ENCODE results near the gene VPS37B.

Gene VPS37B

GRCh38 chr12:122860854-122861586 lies 34.9 kb downstream of the VPS37B start:
- H3K4me3 ChIP-seq (ENCODE audit: low read length): no peak overlapping the region
- no peak for TF ChIP-seq ZNF274 (IDR thresholded peaks at IDR 0.05; ENCODE audit: low read depth, low read length)

DNA sequence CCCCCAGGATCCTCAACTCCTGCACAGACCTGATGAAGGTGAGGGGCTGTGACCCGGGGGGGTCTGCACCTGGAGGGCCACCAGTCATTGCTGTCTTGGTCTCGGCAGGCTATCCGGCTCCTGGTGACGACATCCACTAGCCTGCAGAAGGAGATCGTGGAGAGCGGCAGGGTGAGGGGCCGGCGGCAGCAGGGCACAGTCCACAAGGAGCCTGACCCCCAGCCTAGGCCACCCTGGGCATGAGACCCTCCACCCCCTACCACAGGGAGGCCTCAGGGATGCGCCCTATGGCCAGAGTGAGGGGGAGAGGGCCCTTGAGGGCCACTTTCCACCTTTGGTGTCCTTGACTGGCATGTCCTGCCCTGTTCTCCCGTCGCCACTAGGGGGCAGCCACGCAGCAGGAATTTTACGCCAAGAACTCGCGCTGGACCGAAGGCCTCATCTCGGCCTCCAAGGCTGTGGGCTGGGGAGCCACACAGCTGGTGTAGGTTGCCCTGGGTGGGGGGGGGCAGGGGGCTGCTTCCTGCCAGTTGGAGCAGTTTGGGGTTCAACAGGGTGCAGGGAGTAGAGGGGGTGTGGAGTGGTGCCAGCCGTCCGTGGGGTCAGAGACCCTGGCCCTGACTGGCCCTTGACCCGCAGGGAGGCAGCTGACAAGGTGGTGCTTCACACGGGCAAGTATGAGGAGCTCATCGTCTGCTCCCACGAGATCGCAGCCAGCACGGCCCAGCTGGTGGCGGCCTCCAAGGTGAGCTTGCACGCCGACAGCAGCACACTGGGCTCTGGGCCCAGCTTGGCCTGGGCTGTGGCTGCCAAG lies 35.7 kb downstream of the VPS37B start:
- no peak for TF ChIP-seq ZNF274 (IDR thresholded peaks at IDR 0.05; ENCODE audit: low read depth, low read length)
- no peak overlapping the region for H3K4me3 ChIP-seq (ENCODE audit: low read length)

DNA sequence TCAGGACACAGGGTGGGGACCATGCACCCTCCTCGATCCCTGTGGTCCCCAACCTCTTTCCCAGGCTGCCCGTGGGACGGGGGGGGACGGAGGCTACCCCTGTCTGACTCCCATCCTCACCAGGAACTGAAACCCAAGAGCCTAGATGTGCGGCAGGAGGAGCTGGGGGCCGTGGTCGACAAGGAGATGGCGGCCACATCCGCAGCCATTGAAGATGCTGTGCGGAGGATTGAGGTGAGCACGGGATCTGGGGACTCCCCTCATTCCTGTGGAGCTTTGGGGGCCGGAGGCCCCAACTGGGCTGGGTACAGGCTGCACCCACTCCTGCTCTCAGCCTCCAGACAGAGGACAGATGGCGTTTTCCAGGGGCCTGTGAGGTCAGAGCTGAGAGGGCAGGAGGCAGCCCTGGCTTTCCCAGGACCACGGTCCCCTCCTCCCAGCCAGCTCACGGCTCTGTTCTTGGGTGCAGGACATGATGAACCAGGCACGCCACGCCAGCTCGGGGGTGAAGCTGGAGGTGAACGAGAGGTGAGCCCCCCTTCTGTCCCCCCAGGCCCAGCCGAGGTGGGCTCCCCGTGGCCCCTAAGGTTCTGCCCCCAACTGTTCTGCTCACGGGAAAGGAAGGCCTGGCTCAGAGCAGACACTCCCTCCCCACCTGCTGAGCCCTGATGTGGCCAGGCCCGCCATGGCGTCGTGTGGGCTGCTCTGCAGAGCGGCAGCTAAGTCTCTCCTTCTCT lies 36.5 kb downstream of the VPS37B start:
- TF ChIP-seq ZNF274 (IDR thresholded peaks at IDR 0.05; ENCODE audit: low read depth, low read length): no peak
- no peak overlapping the region for H3K4me3 ChIP-seq (ENCODE audit: low read length)

DNA sequence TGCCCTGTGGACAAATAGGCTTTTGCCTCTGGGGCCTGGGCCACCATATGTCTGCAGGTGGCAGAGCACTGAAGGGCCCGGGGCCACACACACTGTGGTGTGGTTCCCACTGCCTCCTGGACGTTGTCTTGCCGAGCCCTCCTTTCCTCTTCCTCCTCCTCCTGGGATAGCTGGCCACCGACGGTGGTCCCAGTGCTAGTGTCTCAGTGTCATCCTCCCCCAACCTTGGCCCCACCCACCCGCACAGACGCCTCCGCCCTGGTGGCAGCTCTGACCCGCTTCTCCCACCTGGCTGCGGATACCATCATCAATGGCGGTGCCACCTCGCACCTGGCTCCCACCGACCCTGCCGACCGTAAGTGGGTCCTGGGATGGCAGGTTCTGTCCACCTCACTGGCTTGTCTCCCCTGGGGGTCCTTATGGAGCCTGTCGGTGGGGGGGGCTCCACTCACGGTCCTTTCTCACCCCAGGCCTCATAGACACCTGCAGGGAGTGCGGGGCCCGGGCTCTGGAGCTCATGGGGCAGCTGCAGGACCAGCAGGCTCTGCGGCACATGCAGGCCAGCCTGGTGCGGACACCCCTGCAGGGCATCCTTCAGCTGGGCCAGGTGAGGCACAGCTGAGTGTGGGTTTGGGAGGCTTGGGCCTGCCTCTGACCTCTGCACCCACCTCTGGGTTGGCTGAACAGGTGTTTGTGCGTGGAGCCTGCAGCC lies 37.2 kb downstream of the VPS37B start:
- TF ChIP-seq ZNF274 (IDR thresholded peaks at IDR 0.05; ENCODE audit: low read depth, low read length): no peak
- H3K4me3 ChIP-seq (ENCODE audit: low read length): no peak overlapping the region

GRCh38 chr12:122858171-122858570 lies 37.8 kb downstream of the VPS37B start:
- TF ChIP-seq ZNF274 (IDR thresholded peaks at IDR 0.05; ENCODE audit: low read depth, low read length): no peak

GRCh38 chr12:122856999-122857671 lies 38.8 kb downstream of the VPS37B start:
- no peak overlapping the region for H3K4me3 ChIP-seq (ENCODE audit: low read length)
- TF ChIP-seq ZNF274 (IDR thresholded peaks at IDR 0.05; ENCODE audit: low read depth, low read length): no peak

More at GRCh38 chr12:122858171-122858570, 37.8 kb downstream of the VPS37B start:
- no peak overlapping the region for H3K4me3 ChIP-seq (ENCODE audit: low read length)

- H3K4me3 ChIP-seq (ENCODE audit: low read length): no peak overlapping the region
- no peak for TF ChIP-seq ZNF274 (IDR thresholded peaks at IDR 0.05; ENCODE audit: low read depth, low read length)
Measured at GRCh38 chr12:122855928-122856831, 39.7 kb downstream of the VPS37B start.

DNA sequence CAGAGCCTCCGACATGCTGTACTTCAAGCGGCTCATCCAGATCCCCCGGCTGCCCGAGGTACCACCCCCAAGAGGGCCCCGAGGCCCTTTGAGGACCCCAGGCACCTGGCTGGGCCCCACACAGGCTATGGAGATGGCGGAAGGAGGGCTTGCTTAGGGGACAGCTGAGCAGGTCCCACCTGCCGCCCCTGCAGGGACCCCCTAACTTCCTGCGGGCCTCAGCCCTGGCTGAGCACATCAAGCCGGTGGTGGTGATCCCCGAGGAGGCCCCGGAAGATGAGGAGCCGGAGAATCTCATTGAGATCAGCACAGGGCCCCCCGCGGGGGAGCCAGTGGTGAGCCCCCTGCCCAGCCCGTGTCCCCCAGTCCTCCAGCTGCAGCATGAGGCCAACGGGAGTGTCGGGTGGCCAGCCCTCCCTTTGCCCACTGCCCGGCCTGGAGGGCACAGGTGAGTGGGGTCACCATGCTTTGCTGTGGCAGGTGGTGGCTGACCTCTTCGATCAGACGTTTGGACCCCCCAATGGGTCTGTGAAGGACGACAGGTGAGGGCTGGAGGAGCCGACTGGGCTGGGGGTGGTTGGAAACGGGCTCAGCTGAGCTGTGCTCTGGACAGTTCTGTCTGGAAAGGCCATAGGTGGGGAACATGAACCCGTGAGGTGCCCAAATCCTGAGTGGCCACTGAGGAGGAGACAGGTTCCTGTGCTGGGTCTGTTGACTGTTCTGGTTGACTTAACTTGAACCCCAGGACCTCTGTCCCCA lies 40.7 kb downstream of the VPS37B start:
- TF ChIP-seq ZNF274 (IDR thresholded peaks at IDR 0.05; ENCODE audit: low read depth, low read length): no peak
- no peak overlapping the region for H3K4me3 ChIP-seq (ENCODE audit: low read length)

DNA sequence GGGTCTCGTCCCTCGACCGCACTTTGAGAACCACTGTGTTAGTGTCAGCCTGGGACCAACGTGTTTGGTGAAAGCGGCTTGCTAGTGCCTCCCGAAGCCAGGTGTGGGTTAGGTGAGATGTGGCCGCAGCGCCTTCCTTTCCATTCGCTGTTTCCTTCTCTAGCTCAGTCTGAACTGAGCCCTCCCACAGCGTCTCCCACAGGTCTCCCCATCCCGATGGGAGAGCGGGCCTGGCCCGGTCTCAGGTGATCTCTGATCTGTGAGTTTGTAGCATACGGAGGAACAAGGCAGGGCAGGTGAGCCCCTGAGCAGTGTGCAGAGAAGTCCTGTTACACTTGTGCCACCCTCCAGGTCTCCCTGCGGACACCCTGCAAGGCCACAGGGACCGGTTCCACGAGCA lies 41.4 kb downstream of the VPS37B start:
- no peak overlapping the region for H3K4me3 ChIP-seq (ENCODE audit: low read length)
- TF ChIP-seq ZNF274 (IDR thresholded peaks at IDR 0.05; ENCODE audit: low read depth, low read length): no peak

DNA sequence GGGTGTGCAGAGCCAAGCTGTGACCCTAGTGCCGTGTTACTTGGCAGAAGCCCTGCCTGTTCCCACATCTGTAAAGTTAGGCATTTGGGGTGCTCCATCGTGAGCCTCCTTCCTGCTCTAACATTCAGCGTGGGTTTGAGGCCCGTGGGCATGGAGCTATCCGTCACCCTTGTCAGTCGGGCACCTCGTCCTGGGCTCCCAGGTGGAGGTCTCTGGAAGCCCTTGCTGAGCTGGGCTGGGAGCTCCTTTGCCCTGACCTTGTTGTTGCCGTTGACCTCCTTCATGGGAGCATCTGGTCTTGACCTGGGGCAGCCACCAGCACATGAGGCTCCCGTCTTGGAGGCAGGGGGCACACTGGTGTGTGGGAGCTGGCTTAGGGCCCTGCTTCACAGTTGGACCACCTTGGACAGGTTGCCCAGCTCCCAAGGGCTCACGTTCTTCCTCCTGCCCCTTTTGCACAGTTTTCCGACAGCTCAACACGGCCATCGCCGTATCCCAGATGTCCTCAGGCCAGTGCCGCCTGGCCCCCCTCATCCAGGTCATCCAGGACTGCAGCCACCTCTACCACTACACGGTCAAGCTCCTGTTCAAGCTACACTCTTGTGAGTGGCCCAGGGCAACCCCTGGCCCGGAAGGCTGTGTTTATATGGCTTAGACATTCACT lies 42.2 kb downstream of the VPS37B start:
- TF ChIP-seq ZNF274 (IDR thresholded peaks at IDR 0.05; ENCODE audit: low read depth, low read length): no peak
- no peak overlapping the region for H3K4me3 ChIP-seq (ENCODE audit: low read length)

Measured in GM08714 (cell line).